Fibroblast of skin of left quadriceps (primary cell): ENCODE measurements around the gene ERC2.
A peak's percentile ranks its signal among the peaks of the same experiment; 100 is the strongest.
"Not testable (repeated sequence)": the region's sequence is repeated elsewhere in the genome, so short reads cannot be mapped to it uniquely, and the experiment has no call there.

Experiments used
- DNase-seq, 2 experiments: peaks; one replicate each; pipeline ENCODE4 v3.0.0-alpha.2; 2013; ENCODE audit warnings: low read depth in 2 of 2

Gene ERC2

GRCh38 chr3:56309465-56309864, 158.8 kb downstream of the ERC2 start:
- no peak for DNase-seq

GRCh38 chr3:56308471-56308870, 159.8 kb downstream of the ERC2 start:
- DNase-seq: no peak

- no peak for DNase-seq
Measured at GRCh38 chr3:56304069-56304468, 164.2 kb downstream of the ERC2 start.

GRCh38 chr3:56303487-56303886, 164.8 kb downstream of the ERC2 start:
- peak in 1 of 2 experiments; percentile 31 for DNase-seq

GRCh38 chr3:56302417-56302816, 165.8 kb downstream of the ERC2 start:
- no peak for DNase-seq

- no peak for DNase-seq
Measured at GRCh38 chr3:56297281-56297840, 170.9 kb downstream of the ERC2 start.

- DNase-seq: no peak
Measured at GRCh38 chr3:56296361-56296760, 171.9 kb downstream of the ERC2 start.

- no peak for DNase-seq
Measured at GRCh38 chr3:56295161-56295560, 173.1 kb downstream of the ERC2 start.

- no peak for DNase-seq
Measured at GRCh38 chr3:56294286-56294685, 174.0 kb downstream of the ERC2 start.

GRCh38 chr3:56291953-56292352, 176.3 kb downstream of the ERC2 start:
- DNase-seq: peak in 1 of 2 experiments; percentile 29

- peak; percentile 48 to 49 for DNase-seq
Measured at GRCh38 chr3:56291244-56291680, 177.0 kb downstream of the ERC2 start.

- DNase-seq: no peak
Measured at GRCh38 chr3:56290374-56290773, 177.9 kb downstream of the ERC2 start.

GRCh38 chr3:56288258-56288657, 180.0 kb downstream of the ERC2 start:
- no peak for DNase-seq

GRCh38 chr3:56282341-56282740, 185.9 kb downstream of the ERC2 start:
- no peak for DNase-seq

- DNase-seq: no peak
Measured at GRCh38 chr3:56277236-56277635, 191.0 kb downstream of the ERC2 start.

GRCh38 chr3:56275120-56275519, 193.1 kb downstream of the ERC2 start:
- no peak for DNase-seq

- no peak for DNase-seq
Measured at GRCh38 chr3:56269755-56270535, 198.3 kb downstream of the ERC2 start.

GRCh38 chr3:56268616-56269383, 199.5 kb downstream of the ERC2 start:
- no peak for DNase-seq

GRCh38 chr3:56261852-56262251, 206.4 kb downstream of the ERC2 start:
- not testable (repeated sequence) for DNase-seq

- DNase-seq: no peak
Measured at GRCh38 chr3:56260262-56260661, 208.0 kb downstream of the ERC2 start.

- no peak for DNase-seq
Measured at GRCh38 chr3:56257826-56258225, 210.4 kb downstream of the ERC2 start.

GRCh38 chr3:56254835-56255234, 213.4 kb downstream of the ERC2 start:
- no peak for DNase-seq
